Liver (tissue), 9 donors: ENCODE data around the gene PRKD3. TPM values are rescaled to one million over a fixed set of nuclear protein-coding genes. Genes with fewer than 3 reads are reported as not detected.
A peak's percentile ranks its signal among the peaks of the same experiment; 100 is the strongest.

Experiments
- DNase-seq: peaks from one replicate; pipeline ENCODE4 v3.0.0-alpha.2; 2017; ENCODE audit warnings: low spot score
- H3K27ac ChIP-seq, 2 donors: one replicate each; pipeline ENCODE4 v1.7.0; 2013; ENCODE audit warnings: inconsistent platforms in 2 of 2, low read length in 2 of 2, control low read depth in 1 of 2, low read depth in 1 of 2, mild to moderate bottlenecking in 1 of 2
- H3K27me3 ChIP-seq, 4 donors: one replicate each; pipeline versions ENCODE4 v1.6.1 to v1.7.0; 2013; ENCODE audit warnings: low read length in 3 of 4, inconsistent platforms in 1 of 4, mild to moderate bottlenecking in 1 of 4, moderate library complexity in 1 of 4; ENCODE audit not compliant: control insufficient read depth in 4 of 4, insufficient read depth in 4 of 4
- H3K36me3 ChIP-seq, 4 donors: one replicate each; pipeline versions ENCODE4 v1.6.1 to v1.7.0; 2013; ENCODE audit warnings: low read length in 3 of 4, mild to moderate bottlenecking in 3 of 4, low read depth in 1 of 4, moderate library complexity in 1 of 4; ENCODE audit not compliant: control insufficient read depth in 4 of 4, insufficient read depth in 3 of 4
- H3K4me1 ChIP-seq, 4 donors: one replicate each; pipeline versions ENCODE4 v1.6.1 to v1.7.0; 2013; ENCODE audit warnings: low read length in 3 of 4, mild to moderate bottlenecking in 3 of 4, moderate library complexity in 1 of 4; ENCODE audit not compliant: control insufficient read depth in 4 of 4, insufficient read depth in 4 of 4
- H3K4me3 ChIP-seq, 3 donors: one replicate each; pipeline versions ENCODE4 v1.6.1 to v1.7.0; 2013; ENCODE audit warnings: low read length in 3 of 3, control low read depth in 1 of 3, low read depth in 1 of 3, mild to moderate bottlenecking in 1 of 3
- H3K9ac ChIP-seq, 2 donors: one replicate each; pipeline ENCODE4 v1.7.0; 2013; ENCODE audit warnings: low read length in 2 of 2, mild to moderate bottlenecking in 2 of 2, moderate library complexity in 2 of 2, control low read depth in 1 of 2, low read depth in 1 of 2
- H3K9me3 ChIP-seq, 4 donors: one replicate each; pipeline versions ENCODE4 v1.6.1 to v1.7.0; 2013; ENCODE audit warnings: low read length in 3 of 4; ENCODE audit not compliant: control insufficient read depth in 4 of 4
- EGR1 ChIP-seq, 2 donors: IDR thresholded peaks; 2 replicates each; pipeline ENCODE4 v1.6.1; 2016 to 2018; ENCODE audit warnings: antibody characterized with exemption in 2 of 2, low read depth in 2 of 2
- FOXA2 ChIP-seq: IDR thresholded peaks from 2 replicates; pipeline ENCODE4 v1.6.1; 2016; ENCODE audit warnings: antibody characterized with exemption
- GABPA ChIP-seq, 2 donors: IDR thresholded peaks in 1 of 2; conservative IDR thresholded peaks in 1 of 2; 2 replicates each; pipeline ENCODE4 v1.6.1; 2016; ENCODE audit warnings: antibody characterized with exemption in 2 of 2, mild to moderate bottlenecking in 1 of 2, moderate library complexity in 1 of 2
- HNF4A ChIP-seq, 2 donors: conservative IDR thresholded peaks; 2 replicates each; pipeline ENCODE4 v1.6.1; 2016; ENCODE audit warnings: antibody characterized with exemption in 2 of 2, mild to moderate bottlenecking in 2 of 2
- HNF4G ChIP-seq: IDR thresholded peaks from 2 replicates; pipeline ENCODE4 v1.6.1; 2016; ENCODE audit warnings: antibody characterized with exemption
- JUND ChIP-seq, 2 donors: IDR thresholded peaks; 2 replicates each; pipeline ENCODE4 v1.6.1; 2016; ENCODE audit warnings: antibody characterized with exemption in 2 of 2
- NR2F2 ChIP-seq: IDR thresholded peaks from 2 replicates; pipeline ENCODE4 v1.6.1; 2016; ENCODE audit warnings: antibody characterized with exemption
- RAD21 ChIP-seq, 2 donors: IDR thresholded peaks; 2 replicates each; pipeline ENCODE4 v1.6.1; 2016; ENCODE audit warnings: antibody characterized with exemption in 2 of 2, mild to moderate bottlenecking in 2 of 2
- RXRA ChIP-seq, 2 donors: IDR thresholded peaks; 2 replicates each; pipeline ENCODE4 v1.6.1; 2017 to 2018; ENCODE audit warnings: antibody characterized with exemption in 2 of 2, mild to moderate bottlenecking in 1 of 2
- SP1 ChIP-seq: IDR thresholded peaks from 2 replicates; pipeline ENCODE4 v1.6.1; 2018; ENCODE audit warnings: antibody characterized with exemption, mild to moderate bottlenecking
- TAF1 ChIP-seq: conservative IDR thresholded peaks from 2 replicates; pipeline ENCODE4 v1.6.1; 2016; ENCODE audit warnings: antibody characterized with exemption, mild to moderate bottlenecking
- YY1 ChIP-seq: IDR thresholded peaks from 2 replicates; pipeline ENCODE4 v1.6.1; 2016; ENCODE audit warnings: antibody characterized with exemption, mild to moderate bottlenecking
- WGBS: extraction: QIAGEN DNeasy Blood & Tissue Kit; methylation state at CpG from one replicate; pipeline ENCODE4 v1.1.7; 2013; 5-methylcytosine and 5-hydroxymethylcytosine counted together
- polyA plus RNA-seq, 2 donors: library from polyadenylated mRNA; stranded (reverse) in 1 of 2; unstranded in 1 of 2; fragments of 200-250 nt in 1 of 2; fragments of >200 nt in 1 of 2; fragmentation: Nextera tagmentation in 1 of 2; extraction: Ambion mirVana in 1 of 2; gene quantifications; one replicate each; pipeline versions ENCODE4 v1.2.1 to v1.2.3, GENCODE V29; 2013 to 2015
- total RNA-seq, 2 donors: library from RNA; depleted of rRNA; stranded (reverse); fragments of >200 nt; gene quantifications; one replicate each; pipeline ENCODE4 v1.2.3, GENCODE V29; 2014
- TF ChIP-seq, protein P1 (sequence below): IDR thresholded peaks from 2 replicates; pipeline ENCODE4 v1.6.1; 2016; ENCODE audit warnings: antibody characterized with exemption
- TF ChIP-seq, protein P2 (sequence below): fragments of 150-350 bp; IDR thresholded peaks from 2 replicates; pipeline ENCODE4 v1.5.1; 2017; ENCODE audit warnings: improper control_type of control experiment, low read depth, low read length; ENCODE audit not compliant: missing input control
- TF ChIP-seq, protein P3 (sequence below): IDR thresholded peaks from 2 replicates; pipeline ENCODE4 v1.6.1; 2016; ENCODE audit warnings: antibody characterized with exemption, mild to moderate bottlenecking
- TF ChIP-seq, protein P4 (sequence below): IDR thresholded peaks from 2 replicates; pipeline ENCODE4 v1.6.1; 2016; ENCODE audit warnings: antibody characterized with exemption
- donor health status: healthy.
- donor health status: healthy.
- donor health status: healthy.
- donor health status: healthy.
- donor health status: healthy.

Gene PRKD3
- total and polyA plus RNA-seq, 4 donors = 4.4 to 19.7 (median 8.1) TPM

DNA sequence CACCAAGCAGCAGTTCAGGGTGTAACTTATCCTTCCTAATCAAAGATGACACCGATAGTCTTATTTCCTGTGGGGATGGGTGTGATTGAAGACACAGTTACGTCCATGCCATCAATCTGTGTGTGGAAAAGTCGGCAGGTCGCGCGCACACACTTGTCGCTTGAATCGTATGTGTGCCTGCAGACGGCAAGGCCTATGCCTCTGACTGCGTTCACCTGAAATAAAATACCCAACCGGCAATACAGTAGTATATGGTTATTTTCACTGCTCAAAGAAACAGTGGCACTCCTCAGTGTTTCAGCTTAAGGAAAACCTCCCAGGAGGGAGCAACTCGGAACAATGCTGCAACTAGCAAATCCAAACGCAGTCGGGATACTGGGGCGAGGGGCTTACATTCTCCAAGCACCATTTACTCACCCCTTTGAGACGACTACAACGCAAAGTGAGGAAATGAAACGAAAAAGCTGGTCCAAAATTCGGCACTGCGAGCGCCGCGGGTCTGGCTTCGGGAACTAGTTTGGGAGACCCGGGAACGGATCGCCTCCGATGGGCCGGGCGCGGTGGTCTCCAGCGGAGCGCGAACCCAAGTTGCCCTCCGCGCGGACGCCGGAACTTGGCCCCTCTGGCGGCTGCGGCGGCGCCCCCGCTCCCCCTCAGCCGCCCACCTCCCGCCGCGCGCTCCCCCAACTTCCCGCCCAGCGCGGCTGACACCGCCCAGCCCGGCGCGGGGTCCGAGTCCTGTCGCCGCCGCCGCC lies 675 bp downstream of the PRKD3 start:
- H3K4me1 ChIP-seq = peaks cover 2 to 22% (median 9%) of the 10 kb centered on the region in 4 donors
- under 1% methylated on average over 61 of the region's 61 CpGs for WGBS
- DNase-seq = peak; percentile 38
- H3K27me3 ChIP-seq = no peaks in the 10 kb centered on the region
- H3K9me3 ChIP-seq = no peaks in the 10 kb centered on the region
- TF ChIP-seq FOXA2 = no peak
- no peak for TF ChIP-seq JUND (IDR thresholded peaks at IDR 0.05)
- no peak for TF ChIP-seq GABPA (IDR thresholded peaks at IDR 0.05 in 1 of 2, conservative IDR thresholded peaks at IDR 0.05 in 1 of 2)
- TF ChIP-seq EGR1 (IDR thresholded peaks at IDR 0.05; ENCODE audit: low read depth in 2 of 2) = no peak
- TF ChIP-seq SP1 = no peak
- TF ChIP-seq HNF4A (conservative IDR thresholded peaks at IDR 0.05) = no peak
- no peak for TF ChIP-seq HNF4G
- TF ChIP-seq, protein P1, sequence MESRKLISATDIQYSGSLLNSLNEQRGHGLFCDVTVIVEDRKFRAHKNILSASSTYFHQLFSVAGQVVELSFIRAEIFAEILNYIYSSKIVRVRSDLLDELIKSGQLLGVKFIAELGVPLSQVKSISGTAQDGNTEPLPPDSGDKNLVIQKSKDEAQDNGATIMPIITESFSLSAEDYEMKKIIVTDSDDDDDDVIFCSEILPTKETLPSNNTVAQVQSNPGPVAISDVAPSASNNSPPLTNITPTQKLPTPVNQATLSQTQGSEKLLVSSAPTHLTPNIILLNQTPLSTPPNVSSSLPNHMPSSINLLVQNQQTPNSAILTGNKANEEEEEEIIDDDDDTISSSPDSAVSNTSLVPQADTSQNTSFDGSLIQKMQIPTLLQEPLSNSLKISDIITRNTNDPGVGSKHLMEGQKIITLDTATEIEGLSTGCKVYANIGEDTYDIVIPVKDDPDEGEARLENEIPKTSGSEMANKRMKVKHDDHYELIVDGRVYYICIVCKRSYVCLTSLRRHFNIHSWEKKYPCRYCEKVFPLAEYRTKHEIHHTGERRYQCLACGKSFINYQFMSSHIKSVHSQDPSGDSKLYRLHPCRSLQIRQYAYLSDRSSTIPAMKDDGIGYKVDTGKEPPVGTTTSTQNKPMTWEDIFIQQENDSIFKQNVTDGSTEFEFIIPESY = no peak
- TF ChIP-seq YY1 = no peak
- TF ChIP-seq, protein P2, sequence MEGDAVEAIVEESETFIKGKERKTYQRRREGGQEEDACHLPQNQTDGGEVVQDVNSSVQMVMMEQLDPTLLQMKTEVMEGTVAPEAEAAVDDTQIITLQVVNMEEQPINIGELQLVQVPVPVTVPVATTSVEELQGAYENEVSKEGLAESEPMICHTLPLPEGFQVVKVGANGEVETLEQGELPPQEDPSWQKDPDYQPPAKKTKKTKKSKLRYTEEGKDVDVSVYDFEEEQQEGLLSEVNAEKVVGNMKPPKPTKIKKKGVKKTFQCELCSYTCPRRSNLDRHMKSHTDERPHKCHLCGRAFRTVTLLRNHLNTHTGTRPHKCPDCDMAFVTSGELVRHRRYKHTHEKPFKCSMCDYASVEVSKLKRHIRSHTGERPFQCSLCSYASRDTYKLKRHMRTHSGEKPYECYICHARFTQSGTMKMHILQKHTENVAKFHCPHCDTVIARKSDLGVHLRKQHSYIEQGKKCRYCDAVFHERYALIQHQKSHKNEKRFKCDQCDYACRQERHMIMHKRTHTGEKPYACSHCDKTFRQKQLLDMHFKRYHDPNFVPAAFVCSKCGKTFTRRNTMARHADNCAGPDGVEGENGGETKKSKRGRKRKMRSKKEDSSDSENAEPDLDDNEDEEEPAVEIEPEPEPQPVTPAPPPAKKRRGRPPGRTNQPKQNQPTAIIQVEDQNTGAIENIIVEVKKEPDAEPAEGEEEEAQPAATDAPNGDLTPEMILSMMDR = no peak
- TF ChIP-seq, protein P3, sequence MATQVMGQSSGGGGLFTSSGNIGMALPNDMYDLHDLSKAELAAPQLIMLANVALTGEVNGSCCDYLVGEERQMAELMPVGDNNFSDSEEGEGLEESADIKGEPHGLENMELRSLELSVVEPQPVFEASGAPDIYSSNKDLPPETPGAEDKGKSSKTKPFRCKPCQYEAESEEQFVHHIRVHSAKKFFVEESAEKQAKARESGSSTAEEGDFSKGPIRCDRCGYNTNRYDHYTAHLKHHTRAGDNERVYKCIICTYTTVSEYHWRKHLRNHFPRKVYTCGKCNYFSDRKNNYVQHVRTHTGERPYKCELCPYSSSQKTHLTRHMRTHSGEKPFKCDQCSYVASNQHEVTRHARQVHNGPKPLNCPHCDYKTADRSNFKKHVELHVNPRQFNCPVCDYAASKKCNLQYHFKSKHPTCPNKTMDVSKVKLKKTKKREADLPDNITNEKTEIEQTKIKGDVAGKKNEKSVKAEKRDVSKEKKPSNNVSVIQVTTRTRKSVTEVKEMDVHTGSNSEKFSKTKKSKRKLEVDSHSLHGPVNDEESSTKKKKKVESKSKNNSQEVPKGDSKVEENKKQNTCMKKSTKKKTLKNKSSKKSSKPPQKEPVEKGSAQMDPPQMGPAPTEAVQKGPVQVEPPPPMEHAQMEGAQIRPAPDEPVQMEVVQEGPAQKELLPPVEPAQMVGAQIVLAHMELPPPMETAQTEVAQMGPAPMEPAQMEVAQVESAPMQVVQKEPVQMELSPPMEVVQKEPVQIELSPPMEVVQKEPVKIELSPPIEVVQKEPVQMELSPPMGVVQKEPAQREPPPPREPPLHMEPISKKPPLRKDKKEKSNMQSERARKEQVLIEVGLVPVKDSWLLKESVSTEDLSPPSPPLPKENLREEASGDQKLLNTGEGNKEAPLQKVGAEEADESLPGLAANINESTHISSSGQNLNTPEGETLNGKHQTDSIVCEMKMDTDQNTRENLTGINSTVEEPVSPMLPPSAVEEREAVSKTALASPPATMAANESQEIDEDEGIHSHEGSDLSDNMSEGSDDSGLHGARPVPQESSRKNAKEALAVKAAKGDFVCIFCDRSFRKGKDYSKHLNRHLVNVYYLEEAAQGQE = no peak
- no peak for TF ChIP-seq NR2F2
- no peak for TF ChIP-seq RAD21 (IDR thresholded peaks at IDR 0.05)
- TF ChIP-seq TAF1 = no peak
- no peak for TF ChIP-seq RXRA (IDR thresholded peaks at IDR 0.05)
- TF ChIP-seq, protein P4, sequence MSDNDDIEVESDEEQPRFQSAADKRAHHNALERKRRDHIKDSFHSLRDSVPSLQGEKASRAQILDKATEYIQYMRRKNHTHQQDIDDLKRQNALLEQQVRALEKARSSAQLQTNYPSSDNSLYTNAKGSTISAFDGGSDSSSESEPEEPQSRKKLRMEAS = no peak
- H3K9ac ChIP-seq = peak overlapping the region; percentile 76 to 91
- H3K27ac ChIP-seq = peak overlapping the region; percentile 82 to 97
- H3K4me3 ChIP-seq = peak overlapping the region; percentile 65 to 99 (median 71)
- no peaks in the 10 kb centered on the region for H3K36me3 ChIP-seq
